Mammary epithelial cell (primary cell): Measurements from ENCODE around the gene GRID1.

Source experiments
- CTCF ChIP-seq, 2 donors: IDR thresholded peaks in 1 of 2; conservative IDR thresholded peaks in 1 of 2; 2 replicates each; pipeline ENCODE4 v1.5.1; 2011 to 2012; ENCODE audit warnings: inconsistent platforms in 2 of 2, low read length in 2 of 2, mild to moderate bottlenecking in 2 of 2, control low read depth in 1 of 2, low read depth in 1 of 2; ENCODE audit not compliant: insufficient read depth in 1 of 2; ENCODE audit errors: extremely low read depth in 1 of 2
- EZH2 ChIP-seq: IDR thresholded peaks from 2 replicates; pipeline ENCODE4 v1.6.1; 2012; ENCODE audit warnings: low read length, inconsistent platforms, borderline replicate concordance

- no peak for TF ChIP-seq EZH2
- no peak for TF ChIP-seq CTCF (conservative IDR thresholded peaks at IDR 0.05 in 1 of 2, IDR thresholded peaks at IDR 0.05 in 1 of 2; ENCODE audit: extremely low read depth in 1 of 2, insufficient read depth in 1 of 2, low read depth in 1 of 2, low read length in 2 of 2)
Measured at GRCh38 chr10:85831422-85831821, 535.2 kb downstream of the GRID1 start.
